Measurements from ENCODE around the gene CHKA.
A peak's percentile ranks its signal among the peaks of the same experiment; 100 is the strongest.

The CHKA gene

DNA sequence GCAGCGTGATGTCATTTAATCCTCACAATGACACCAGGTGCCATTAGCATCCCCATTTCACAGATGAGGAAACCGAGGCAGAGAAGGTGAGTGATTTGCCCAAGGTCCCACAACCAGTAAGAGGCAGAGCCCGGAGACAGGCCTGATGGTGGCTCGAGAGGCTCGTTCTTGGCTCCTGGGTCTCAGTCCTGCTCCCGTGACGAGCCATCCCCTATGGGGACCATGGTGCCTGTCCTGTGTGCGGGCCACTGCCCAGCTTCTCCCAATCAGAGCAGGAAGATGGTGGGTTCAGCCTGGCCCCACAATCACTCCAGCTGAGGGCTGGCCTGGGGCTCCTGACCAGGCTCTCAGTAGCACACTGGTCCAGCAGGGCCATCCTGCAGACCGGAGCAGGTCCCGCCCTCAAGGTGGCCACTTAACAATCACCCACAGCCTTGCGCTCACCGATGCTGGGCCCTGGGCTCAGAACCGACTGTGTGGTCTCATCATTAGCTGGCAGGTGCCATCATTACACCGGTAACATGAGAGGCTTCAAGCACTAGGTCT lies 107.5 kb downstream of the CHKA start:
- no peak for DNase-seq (ENCODE audit: low read depth)

DNA sequence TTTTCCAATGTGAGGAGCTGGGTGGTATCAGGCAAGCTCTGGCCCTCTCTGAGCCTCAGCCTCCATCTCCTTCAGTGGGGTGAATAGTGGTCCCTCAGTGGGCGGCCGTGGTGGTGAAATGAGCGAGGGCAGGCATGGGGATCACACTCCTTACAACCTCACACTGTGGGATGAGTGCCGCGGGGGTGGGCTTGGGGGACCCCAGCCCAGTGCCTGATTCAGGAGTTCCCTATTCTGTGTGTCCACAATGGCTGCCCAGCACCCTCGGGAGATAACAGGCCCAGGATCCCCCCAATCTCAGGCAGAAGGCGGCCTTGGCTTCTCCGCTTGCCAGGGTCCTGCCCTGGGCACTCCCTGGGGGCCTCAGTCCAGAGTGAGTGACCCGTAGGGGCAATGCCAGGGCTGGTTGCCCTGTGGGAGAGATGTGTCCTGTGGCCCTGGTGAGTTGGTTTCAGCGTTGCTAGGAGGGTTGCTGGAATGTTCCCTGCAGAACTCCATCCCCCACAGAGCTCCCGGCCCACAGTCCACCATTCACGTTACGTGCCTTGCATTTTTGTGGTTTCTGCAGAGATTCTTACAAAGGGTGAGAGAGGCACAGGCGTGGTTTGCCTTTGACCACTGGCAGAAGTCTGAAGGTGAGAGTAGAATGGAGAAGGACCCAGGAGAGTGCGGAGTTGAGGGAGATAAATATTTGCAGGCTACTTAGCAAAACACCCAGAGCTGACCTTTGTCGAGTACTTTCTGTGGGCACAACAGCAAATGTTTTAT lies 108.2 kb downstream of the CHKA start:
- DNase-seq (ENCODE audit: low read depth) = no peak

DNA sequence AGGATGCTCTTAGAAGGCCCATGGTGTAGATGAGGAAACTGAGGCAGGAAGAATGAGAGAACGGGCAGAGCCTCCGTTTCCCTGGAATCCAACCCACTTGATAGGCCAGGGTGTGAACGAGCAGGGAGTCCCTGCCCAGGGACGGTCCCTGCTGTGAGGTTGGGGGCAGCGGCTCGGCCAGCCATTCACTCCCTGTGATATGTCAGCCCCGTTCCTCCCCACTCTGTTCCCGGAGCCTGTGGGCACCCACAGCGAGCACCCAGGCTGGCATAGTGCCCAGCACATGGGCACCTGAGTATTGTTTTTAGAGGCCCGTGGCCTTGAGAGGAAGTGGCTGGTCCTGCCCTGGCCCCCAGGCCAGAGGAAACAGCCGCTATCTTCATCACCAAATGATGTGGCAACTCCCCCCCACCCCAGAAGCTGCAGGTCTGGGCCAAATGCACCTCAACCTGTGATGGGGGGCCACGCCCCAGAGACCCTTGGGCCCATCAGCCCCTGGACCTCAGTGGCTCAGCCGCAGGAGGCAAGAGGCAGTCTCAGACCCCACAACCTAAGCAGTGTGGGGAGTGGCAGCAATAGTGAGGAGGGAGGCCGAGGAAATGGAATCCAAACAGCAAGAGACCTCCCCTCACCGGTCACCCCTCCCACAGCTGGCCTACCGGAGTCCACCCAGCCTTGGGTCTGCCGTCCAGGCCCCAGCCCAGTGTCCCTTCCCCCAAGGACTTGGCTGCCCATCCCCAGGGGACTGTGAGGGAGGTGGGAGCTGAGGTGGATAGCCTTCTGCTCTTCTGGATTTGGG lies 108.9 kb downstream of the CHKA start:
- no peak for DNase-seq (ENCODE audit: low read depth)

DNA sequence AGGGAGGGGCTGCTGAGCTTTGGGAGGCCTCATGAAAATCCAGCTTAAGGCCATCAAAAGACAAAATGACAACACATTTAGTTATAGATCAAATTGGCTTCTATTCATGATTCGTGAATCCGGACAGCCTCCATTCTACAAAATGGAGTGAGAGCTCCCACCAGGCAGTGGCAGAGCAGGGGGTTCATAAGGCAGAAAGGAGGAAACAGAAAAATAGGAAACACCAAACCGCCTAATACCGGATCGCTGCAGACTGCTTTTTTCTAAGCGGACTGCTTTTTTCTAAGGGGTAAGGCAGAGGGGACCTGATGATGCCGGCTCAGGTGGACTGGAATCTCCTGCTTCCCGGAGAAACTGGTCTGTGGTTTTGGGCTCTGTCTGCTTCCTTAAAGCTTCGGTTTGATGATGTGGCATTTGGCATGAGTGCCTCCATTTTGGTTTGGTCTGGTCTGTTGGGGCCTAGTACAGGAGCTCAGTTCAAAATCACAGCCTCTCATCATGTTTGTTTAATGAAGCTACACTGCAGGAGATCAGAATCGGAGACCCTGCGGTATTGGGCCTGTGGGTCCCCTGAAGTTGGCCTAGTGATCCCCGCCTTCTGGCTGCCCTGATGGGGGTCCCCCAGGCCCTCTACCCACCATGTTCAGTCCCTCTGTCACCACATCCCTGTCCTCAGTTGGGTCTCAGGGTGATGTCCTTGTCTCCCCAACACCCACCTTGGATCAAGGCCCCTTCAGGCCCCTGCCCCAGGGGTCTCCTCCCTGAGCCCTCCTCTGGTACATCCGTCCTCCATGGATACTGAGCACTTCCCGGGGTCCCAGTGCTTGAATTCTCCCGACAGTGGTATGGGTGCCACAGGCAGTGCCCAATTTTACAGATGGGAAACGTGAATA lies 109.9 kb downstream of the CHKA start:
- no peak for DNase-seq (ENCODE audit: low read depth)

DNA sequence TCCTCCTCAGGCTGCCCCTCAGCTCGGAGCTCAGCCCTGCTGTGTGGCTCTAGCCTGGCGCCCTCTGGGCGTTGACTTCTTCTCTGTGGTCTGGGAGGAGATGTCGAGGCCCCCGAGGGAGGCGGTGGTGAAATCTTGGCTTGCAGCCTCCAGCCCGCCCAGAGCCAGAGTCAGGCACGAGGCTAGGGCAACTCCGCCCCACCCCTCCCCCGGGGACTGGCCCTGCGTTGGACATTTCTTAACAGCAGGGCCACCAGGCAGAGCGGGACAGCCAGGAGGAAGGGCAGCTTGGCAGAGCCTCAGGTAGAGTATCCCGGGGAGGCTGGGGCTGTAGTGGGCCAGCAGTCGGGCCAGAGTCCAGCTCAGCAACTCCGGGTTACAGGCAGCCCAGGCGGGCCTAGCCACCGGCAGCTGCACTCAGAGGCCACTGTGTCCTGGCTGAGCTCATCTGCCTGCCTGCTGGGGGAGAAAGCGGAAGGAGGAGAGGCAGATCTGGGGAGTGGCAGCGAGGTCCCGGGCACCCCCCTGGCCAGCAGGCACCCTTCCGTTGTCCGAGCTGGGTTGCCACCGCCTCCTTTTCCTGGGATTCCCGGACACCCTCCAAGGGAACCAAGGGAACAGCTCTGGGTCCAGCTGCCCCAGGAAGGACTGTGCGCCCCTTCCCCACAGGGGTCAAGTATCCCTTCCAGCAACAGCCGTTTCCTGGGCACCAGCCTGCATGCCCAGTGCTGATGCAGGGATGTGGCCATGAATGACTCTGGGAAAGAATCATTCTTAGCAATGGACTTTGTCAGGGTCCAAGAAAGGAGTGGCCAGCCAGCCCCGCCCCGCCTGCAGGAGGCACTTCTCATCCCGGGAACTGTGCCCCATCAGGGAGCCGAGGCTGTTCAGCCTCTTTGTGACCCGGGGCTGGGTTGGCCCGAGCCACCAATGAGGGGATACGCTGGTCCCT lies 110.8 kb downstream of the CHKA start, which contains the start of gene ALDH3B1:
TSS of gene ALDH3B1 (plus strand) at position 238 of the 952 bp plus-strand sequence. CDS start 4,971 bp downstream, outside the sequence.
- DNase-seq (ENCODE audit: low read depth) = no peak

DNA sequence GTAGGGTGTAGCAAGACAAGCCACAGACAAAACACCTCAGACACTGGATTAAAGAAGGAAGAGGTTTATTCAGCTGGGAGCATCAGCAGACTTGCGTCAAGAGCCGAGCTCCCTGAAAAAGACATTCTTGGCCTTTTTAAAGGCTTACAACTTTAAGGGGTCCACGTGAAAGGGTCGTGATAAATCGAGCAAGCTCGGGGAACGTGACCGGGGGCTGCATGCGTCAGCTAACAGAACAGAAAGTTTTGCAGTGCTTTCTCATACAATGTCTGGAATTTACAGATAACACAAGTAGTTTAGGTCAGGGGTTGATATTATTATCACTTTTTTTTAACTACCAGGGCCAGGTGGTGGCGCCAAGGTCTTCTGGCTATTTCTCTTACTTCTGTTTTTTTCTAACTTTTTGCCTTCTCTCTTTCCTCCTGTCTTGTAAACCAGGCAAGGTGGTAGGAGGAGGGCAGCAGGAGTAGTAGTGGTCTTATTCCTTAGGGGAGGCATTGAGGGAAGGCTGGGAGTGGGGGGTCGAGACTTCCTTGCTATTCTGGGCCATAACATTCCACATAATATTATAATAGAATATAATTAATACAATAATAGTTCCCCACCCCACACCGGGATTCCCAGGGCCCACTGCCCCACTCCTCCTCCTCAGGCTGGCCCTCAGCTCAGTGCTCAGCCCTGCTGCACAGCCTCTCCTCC lies 111.6 kb downstream of the CHKA start:
- no peak for DNase-seq (ENCODE audit: low read depth)

DNA sequence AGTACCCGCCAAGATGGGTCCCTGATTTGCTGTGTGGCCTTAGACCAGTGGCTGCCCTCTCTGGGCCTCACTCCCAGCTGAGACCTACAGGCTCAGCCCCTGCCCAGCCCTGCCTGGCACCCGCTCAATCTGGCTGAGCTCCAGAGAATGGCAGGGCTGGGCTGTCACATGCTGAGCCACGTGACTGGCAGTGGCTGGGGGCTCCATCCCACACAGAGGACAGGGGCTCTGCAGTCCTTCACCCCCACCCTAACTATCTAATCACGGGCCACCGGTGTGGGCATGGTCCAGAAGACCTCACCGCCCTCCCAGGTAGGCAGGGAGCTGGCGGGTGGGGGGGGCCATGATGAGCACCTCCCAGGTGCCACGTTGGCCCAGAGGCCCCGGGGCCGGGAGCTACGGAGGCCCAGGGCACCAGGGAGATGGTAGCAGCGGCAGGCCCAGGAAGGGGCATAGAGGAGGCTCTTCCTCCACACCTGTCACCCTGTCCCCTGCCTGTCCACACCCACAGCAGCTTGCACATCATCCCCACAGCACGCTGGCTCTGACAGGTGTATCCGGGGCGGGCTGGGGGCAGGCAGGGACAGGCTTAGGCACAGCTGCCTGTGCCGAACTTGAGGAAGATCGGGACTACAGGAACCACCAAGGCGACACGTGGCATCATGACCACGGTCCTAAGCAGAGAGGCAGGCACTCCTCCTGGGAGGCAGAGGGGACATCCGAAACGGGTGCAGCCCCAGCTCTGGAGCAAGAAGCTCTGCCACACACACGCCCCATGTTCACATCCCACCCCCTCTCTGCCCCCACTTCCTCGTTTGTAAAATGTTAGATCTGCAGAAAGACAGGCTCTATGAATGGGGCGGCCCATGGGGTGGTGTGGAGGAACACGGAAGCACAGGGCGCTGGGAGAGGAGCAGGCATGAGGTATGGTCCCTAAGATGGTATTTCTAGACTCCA lies 112.5 kb downstream of the CHKA start:
- no peak for DNase-seq (ENCODE audit: low read depth)

DNA sequence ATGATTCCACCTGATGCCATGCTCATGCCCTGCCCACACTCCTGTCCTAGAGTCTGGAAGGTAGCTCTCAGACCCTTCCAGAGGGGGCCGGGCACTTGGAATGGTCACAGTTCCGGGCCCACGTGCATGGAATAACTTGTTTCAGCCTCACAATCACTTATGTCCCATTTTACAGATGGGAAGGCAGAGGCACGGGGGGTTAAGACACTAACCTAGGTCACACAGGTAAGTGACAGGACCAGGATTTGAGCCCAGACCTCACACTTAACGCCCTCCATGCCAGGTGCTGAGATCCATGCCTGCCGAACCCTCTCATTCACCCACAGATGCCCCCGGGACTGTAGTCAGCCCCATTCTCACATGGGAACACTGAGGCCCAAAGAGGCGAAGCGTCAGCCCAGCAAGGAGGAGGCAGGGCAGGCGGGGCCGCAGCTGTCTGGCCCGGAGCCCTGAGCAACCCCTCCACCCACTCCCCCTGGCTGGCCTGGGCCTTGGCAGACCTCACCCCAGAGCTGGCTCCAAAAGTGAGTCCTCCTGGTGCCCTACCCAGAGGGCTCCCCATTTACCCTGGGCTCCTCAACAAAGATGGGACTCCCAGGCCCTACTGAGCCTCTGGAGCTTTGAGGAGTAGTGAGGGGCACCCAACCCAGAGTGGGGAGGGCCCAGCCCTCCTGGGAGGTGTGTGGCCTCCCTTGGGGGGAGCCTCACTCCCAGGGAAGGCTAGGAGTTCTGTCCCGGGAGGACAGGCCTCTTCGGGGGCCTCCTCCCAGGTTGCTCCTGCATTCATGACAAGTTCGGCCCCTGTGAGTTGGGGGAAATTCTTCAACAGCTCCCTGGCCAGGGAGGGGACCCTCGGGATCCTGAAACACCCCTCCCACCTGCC lies 113.4 kb downstream of the CHKA start:
- DNase-seq (ENCODE audit: low read depth) = no peak

DNA sequence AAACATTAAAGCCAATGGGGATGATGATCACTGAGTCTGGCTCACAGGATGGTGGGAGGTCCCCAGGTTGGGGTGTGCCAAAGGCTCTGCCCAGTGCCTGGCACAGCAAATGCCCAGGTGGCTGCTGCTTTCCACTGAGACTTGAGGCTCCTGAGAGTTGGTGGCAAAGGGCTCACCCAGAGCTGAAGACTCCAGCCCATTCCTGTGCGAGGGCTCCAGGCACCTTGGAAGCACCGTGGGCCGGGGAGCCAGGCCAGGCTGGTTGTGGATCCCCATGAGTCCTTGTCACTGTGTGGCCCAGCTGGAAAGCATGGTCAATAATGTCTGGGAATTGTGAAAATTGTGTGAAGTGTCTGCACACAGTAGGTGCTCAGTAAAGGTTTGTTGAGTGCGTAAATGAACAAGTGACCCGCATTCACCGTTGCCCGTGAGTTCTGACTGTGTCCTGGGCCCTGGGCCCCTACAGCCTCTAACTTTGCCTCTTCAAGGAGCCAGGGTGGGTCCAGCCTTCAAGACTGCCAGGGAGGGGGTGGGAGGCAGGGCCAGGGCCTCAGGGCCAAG lies 114.5 kb downstream of the CHKA start:
- DNase-seq (ENCODE audit: low read depth) = no peak

DNA sequence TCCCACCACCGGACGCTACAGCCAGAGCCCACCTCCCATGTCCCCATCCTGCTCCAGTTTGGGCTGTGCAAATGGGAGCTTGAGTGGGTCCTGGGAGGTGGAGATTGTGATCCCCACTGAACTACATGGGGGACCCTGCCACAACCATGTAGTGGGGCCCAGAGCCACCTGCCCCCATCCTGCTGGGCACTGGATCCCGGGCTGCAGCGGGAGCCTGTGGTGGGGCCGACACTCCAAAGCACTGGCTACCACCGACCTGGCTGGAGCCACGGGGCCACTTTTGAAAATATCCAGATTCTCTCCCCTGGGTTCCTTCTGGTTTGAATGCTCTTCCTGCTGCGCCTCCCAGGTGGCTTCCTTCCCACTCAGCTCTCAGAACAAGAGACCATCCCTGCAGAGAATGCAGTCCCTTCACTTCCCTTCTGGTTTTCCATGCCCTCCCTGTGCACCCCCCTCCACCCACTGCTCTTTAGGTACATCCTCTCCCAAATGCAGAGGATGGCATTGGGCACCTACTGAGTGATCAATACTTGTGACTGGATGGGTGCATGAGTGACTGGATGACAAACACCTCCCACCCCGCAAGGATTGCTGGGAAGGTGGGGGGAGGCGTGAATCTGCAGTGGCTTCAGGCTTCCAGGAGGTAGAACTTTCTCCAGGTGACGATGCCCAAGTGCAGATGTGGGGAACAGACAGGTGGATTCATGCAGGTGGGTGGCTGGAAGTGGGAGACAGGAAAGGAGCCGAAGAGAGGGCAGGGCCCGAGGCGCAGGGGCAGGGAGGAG lies 116.4 kb downstream of the CHKA start:
- DNase-seq (ENCODE audit: low read depth) = no peak

DNA sequence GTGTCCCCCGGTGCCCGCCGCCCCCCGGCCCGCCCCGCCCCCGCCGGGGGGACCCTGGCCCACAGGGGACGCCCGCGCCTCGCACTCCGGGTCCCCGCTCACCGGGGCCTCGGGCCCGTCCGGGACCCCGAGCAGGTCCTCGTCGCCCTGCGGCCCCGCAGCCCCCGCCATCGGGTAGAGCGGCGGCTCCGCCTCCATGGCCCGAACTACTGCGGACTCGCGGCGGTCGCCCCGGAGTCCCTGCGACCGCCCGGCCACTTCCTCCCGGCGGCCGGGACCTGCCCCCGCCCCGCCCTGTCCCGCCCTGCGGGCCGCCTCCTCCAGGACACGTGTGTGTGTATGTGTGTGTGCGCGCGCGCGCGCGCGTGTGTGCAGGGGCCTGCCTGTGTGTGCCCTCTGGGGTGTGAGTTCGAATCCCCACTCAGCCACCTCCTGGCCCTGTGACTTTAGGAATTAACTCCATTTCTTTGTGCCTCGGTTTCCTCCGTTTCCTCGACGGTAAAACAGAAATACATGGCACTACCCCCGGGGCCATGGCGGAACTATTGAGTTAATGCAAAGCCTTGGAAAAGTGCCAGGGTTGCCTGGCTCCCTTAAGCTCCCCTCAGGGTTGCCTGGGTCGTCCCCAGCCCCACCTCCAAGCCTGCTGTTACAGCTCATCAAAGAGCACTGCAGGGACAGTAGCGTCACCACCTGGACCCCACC lies 117.2 kb downstream of the CHKA start, which contains the start of gene UNC93B1:
TSS of gene UNC93B1 (minus strand) at position 252 of the 705 bp plus-strand sequence. CDS start at position 198, 54 bp downstream.
- DNase-seq (ENCODE audit: low read depth) = peak; percentile 53

DNA sequence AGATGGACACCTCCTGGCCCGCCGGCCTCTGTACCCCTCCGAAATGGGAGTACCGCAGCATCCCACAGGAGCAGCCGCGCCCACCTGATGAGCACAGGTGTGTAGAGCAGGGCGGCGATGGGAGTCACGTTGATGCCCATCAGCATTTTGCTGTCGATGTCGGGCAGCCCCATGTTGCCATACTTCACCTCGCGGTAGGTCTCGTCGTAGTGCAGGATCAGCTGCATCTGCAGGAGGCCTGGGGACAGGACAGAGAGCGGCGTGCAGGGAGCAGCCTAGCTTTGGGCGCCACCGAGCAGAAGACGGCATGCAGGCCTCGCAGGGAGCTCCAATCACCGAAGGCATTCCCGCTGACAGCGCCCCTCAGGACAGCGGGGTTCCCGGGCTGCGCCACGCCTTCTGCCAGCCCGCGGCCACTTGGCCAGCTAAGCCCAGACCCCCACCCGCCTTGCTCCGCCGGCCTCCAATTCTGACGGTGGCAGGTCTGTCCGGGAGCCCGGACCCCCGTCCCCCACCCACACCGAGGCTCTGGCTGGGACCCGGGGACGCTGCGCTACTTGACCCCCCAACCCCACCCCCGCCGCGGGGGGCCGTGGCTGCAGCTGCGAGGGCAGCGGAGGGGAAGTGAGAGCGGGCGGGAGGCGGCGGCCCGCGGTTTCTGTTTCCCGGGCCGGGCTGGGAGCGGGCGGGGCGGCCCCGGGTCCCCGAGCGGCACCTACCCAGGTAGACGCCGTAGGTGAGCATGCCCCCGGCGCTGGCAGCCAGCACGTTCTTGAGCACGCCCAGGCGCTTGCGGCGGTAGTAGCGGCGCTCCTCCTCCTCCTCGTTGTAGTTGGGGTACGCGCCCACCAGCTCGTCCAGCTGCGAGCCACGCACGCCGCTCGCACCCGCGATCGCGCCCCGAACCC lies 118.0 kb downstream of the CHKA start:
- peak; percentile 44 for DNase-seq (ENCODE audit: low read depth)
